LNCaP clone FGC (cell line): Measurements from ENCODE around the gene CBLIF.

ENCODE experiments used
- DNase-seq: peaks from one replicate; pipeline ENCODE4 v3.0.0-alpha.2; 2011; ENCODE audit warnings: low read depth
- H3K4me3 ChIP-seq: 2 replicates; pipeline ENCODE4 v1.5.1; 2011; ENCODE audit warnings: mild to moderate bottlenecking, low read depth, low read length, control low read depth
- TF ChIP-seq, protein P1 (sequence below): IDR thresholded peaks from 2 replicates; pipeline ENCODE4 v1.5.1; 2012; ENCODE audit warnings: mild to moderate bottlenecking; ENCODE audit not compliant: control insufficient read depth, insufficient read depth; ENCODE audit errors: extremely low read depth

CBLIF gene

DNA sequence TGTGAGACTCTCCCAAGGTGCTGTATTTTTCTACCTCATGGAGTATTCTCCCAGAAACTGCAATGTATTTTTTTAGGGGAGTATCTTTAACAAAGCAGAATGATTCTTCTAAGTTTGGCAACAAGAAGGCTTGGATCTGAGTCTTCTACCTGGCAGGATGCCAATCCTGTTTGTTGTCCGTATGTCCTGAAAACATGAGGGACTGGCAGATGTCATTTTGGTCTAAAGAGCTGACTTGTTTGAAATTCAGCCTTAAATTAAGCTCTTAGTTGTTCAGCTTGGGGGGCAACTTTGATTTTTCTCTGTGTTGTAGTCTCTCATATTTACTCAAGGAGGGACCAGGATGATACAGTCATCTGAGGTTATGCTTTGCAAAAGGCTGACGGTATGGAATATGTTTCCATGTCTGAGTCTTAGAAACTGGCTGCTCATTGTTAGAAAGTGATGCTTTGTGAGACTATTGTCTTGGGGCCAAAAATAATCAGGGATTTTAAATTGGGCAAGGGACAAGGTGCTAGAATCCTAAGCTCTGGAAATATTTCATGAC is 44.1 kb downstream of the CBLIF start:
- no peak for DNase-seq
- H3K4me3 ChIP-seq, result no peak overlapping the region
- TF ChIP-seq, protein P1, sequence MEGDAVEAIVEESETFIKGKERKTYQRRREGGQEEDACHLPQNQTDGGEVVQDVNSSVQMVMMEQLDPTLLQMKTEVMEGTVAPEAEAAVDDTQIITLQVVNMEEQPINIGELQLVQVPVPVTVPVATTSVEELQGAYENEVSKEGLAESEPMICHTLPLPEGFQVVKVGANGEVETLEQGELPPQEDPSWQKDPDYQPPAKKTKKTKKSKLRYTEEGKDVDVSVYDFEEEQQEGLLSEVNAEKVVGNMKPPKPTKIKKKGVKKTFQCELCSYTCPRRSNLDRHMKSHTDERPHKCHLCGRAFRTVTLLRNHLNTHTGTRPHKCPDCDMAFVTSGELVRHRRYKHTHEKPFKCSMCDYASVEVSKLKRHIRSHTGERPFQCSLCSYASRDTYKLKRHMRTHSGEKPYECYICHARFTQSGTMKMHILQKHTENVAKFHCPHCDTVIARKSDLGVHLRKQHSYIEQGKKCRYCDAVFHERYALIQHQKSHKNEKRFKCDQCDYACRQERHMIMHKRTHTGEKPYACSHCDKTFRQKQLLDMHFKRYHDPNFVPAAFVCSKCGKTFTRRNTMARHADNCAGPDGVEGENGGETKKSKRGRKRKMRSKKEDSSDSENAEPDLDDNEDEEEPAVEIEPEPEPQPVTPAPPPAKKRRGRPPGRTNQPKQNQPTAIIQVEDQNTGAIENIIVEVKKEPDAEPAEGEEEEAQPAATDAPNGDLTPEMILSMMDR, result no peak

DNA sequence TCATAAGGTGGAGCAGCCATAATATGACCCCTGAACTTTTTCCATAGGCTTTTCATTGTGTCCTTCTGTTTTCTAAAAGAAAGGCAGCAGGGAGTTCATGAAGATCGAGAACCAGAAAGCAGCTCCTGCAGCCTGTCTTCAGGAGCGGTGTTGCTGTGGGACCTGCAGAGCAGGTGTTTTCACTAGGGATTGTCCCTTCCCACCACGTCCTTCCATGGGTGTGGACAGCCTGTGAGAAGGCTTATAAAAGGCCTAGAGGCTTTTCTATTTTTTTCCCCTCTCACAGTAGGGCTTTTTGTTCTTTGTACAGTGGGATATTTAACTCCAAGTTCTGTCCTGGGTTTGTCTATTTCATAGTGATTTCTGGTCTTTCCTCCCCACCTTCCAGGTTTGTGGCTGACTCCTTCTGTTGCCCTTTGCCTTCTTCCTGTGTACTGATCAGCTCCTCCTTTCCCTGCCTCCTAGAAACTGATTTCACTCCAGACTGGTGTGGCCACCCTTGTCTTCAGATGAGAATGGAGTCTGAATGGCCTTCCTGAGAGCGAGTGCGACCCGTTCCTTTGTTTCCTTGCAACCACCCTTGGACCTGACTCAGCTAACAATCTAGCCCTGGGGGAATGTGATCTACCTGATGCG is 44.8 kb downstream of the CBLIF start:
- no peak overlapping the region for H3K4me3 ChIP-seq
- no peak for DNase-seq
- TF ChIP-seq, protein P1, result no peak

DNA sequence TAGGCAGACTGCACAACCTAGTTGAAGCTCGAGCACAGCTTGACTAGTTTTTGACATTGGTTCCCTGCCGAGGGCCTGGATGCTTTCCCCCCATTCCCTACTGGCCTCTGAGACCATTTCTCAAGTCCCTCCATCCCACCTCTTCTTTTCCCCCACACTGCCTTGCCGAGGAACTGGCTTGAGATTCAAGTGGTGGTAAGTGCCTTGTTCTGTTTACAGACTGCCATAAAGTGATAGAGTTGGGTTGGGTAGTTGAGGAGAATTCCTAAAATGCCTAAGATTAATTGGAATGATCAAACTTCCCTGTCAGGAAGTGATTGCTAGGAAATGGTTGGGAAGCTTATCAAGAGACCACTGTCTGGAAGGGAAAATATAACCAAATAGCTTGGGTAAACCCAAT is 50.9 kb downstream of the CBLIF start:
- no peak overlapping the region for H3K4me3 ChIP-seq
- DNase-seq, result no peak
- TF ChIP-seq, protein P1, result no peak

DNA sequence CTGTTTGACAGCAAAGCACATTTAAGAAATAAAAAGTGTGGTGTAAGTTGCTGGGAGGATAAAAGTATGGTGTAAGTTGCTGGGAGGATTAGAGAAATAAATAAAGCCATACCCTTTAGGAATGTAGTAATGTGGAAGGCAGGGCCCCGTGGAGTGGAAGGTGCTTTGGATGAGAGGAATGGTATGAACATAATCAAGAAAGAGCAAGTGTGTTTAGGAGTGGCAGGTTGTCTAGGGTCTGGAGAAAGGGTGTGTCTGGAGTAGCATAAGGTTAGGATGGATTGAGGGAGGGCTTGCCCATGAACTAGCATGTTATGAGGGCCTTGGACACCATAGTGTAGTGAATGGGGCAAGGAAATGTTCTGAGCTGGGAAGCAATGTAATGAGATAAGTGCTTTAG is 52.8 kb downstream of the CBLIF start:
- DNase-seq, result no peak
- TF ChIP-seq, protein P1, result no peak
- no peak overlapping the region for H3K4me3 ChIP-seq

DNA sequence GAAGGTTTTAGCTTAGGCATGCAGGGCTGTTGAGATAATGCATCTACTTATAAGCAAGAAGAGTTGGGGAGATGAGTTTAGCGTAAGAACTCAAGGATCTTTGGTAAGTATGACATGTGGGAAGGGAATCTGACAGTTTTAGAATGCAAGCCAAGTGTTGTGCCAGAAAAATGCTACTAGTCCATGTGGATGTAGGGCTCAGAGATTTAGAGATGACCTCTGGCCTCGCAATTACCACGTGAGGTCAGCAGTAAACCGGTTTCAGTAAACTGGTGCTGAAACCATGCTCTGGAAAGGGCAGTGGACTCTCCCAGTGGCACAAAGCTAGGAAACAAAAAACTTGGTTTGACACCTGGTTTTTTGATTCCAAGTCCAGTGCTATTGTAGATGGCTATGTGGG is 53.7 kb downstream of the CBLIF start:
- no peak overlapping the region for H3K4me3 ChIP-seq
- TF ChIP-seq, protein P1, result no peak
- no peak for DNase-seq

DNA sequence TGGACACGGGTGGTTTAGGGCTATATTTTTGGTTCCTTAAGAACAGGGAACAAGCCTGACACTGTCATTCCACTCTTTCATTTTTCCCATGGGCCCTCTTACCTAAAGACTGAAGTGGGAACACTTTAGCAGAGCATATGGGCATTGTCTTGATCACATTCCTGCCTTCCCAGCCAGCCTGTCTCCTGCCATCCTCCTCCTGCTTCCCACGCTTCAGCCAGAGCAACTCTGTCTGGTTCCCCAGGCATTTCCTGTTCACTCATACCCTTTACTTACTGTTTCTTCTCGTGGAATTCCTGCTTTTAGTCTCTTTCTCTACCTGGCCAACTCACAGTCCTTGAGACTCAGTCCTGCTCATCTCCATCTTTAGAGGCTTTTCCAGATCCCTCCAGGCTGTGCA is 57.5 kb downstream of the CBLIF start:
- no peak overlapping the region for H3K4me3 ChIP-seq
- TF ChIP-seq, protein P1, result no peak
- no peak for DNase-seq

DNA sequence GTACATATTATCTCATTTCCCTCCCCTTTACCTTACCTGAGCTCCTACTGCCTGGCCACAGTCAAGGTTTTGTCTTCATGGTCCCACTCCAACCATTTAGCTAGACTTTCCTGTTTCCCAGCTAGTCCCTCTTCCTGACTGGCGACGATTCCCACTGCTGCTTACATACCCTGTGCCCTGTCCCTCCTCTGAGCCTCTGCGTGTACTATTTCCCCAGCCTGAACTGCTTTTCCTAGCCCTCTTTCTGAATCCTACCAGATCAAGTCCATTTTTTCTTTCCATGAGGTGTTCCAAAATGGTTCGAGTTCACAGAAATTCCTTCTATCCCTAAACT is 58.1 kb downstream of the CBLIF start:
- no peak for DNase-seq
- TF ChIP-seq, protein P1, result no peak
- no peak overlapping the region for H3K4me3 ChIP-seq
